ENCODE results near the gene FBXL13. TPM values are rescaled to one million over a fixed set of nuclear protein-coding genes. Genes with fewer than 3 reads are reported as not detected.

Gene FBXL13
- total and polyA plus RNA-seq, 10 of the 15 experiments (the other 5 are each of a cell fraction or from before 2014, with no cell fraction given) = 0.08 to 0.95 (median 0.28) TPM; not detected in 2

DNA sequence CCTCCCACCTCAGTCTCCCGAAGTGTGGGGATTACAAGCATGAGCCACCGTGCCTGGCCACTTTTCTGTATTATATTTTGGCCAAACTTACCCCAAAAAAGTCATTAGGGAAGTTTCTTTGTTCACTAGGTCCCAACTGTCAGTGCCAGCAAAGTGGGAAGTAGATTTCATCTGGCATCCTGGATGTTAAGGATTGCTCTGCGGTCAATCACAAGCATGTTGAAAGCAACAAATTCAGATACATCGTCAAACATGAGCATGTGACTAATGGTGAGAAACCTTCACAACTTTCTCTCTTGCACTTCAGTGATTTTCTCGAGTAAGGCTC, 176.1 kb downstream of the FBXL13 start (continued):
- TF ChIP-seq, protein P1, sequence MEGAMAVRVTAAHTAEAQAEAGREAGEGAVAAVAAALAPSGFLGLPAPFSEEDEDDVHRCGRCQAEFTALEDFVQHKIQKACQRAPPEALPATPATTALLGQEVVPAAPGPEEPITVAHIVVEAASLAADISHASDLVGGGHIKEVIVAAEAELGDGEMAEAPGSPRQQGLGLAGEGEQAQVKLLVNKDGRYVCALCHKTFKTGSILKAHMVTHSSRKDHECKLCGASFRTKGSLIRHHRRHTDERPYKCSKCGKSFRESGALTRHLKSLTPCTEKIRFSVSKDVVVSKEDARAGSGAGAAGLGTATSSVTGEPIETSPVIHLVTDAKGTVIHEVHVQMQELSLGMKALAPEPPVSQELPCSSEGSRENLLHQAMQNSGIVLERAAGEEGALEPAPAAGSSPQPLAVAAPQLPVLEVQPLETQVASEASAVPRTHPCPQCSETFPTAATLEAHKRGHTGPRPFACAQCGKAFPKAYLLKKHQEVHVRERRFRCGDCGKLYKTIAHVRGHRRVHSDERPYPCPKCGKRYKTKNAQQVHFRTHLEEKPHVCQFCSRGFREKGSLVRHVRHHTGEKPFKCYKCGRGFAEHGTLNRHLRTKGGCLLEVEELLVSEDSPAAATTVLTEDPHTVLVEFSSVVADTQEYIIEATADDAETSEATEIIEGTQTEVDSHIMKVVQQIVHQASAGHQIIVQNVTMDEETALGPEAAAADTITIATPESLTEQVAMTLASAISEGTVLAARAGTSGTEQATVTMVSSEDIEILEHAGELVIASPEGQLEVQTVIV (IDR thresholded peaks at IDR 0.05; ENCODE audit: borderline replicate concordance, partially characterized antibody) = no peak
- TF ChIP-seq, protein P2, sequence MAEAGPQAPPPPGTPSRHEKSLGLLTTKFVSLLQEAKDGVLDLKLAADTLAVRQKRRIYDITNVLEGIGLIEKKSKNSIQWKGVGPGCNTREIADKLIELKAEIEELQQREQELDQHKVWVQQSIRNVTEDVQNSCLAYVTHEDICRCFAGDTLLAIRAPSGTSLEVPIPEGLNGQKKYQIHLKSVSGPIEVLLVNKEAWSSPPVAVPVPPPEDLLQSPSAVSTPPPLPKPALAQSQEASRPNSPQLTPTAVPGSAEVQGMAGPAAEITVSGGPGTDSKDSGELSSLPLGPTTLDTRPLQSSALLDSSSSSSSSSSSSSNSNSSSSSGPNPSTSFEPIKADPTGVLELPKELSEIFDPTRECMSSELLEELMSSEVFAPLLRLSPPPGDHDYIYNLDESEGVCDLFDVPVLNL (IDR thresholded peaks at IDR 0.05; ENCODE audit: low read depth, low read length) = no peak
- TF ChIP-seq EZH2 (IDR thresholded peaks at IDR 0.05; ENCODE audit: borderline replicate concordance, control insufficient read depth, low read depth, low read length) = no peak
- no peak for TF ChIP-seq YBX1 (IDR thresholded peaks at IDR 0.05)
- no peak for TF ChIP-seq IRF4 (IDR thresholded peaks at IDR 0.05; ENCODE audit: low read depth, low read length)
- TF ChIP-seq, protein P3, sequence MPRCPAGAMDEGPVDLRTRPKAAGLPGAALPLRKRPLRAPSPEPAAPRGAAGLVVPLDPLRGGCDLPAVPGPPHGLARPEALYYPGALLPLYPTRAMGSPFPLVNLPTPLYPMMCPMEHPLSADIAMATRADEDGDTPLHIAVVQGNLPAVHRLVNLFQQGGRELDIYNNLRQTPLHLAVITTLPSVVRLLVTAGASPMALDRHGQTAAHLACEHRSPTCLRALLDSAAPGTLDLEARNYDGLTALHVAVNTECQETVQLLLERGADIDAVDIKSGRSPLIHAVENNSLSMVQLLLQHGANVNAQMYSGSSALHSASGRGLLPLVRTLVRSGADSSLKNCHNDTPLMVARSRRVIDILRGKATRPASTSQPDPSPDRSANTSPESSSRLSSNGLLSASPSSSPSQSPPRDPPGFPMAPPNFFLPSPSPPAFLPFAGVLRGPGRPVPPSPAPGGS (IDR thresholded peaks at IDR 0.05; ENCODE audit: borderline replicate concordance, insufficient read depth, low read depth, low read length, poor library complexity, severe bottlenecking) = no peak
- TF ChIP-seq, protein P4, sequence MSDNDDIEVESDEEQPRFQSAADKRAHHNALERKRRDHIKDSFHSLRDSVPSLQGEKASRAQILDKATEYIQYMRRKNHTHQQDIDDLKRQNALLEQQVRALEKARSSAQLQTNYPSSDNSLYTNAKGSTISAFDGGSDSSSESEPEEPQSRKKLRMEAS (IDR thresholded peaks at IDR 0.05; ENCODE audit: low read depth, low read length) = no peak
- TF ChIP-seq CHD4 (IDR thresholded peaks at IDR 0.05) = no peak
- no peak for TF ChIP-seq CREM (IDR thresholded peaks at IDR 0.05; ENCODE audit: low read depth)
- no peak for TF ChIP-seq MXI1 (IDR thresholded peaks at IDR 0.05; ENCODE audit: low read depth, low read length)
- no peak for TF ChIP-seq GATAD2B (conservative IDR thresholded peaks at IDR 0.05; ENCODE audit: low read depth)
- no peak for TF ChIP-seq CBX5 (IDR thresholded peaks at IDR 0.05; ENCODE audit: low read depth)

Measured in GM12878 (cell line).